Mesothelial cell of epicardium (in vitro differentiated cells): Measurements from ENCODE around the gene KIF3B. TPM values are rescaled to one million over a fixed set of nuclear protein-coding genes. Genes with fewer than 3 reads are reported as not detected.
"Not testable (repeated sequence)": the region's sequence is repeated elsewhere in the genome, so short reads cannot be mapped to it uniquely, and the experiment has no call there.

Source experiments
- DNase-seq, 2 experiments: peaks; one replicate each; pipeline ENCODE4 v3.0.0; 2021; ENCODE audit warnings: low spot score in 2 of 2; ENCODE audit not compliant: unreplicated experiment in 2 of 2
- H3K27ac Mint-ChIP-seq: 2 replicates; pipeline ENCODE4 v1.8.0; 2021; ENCODE audit warnings: mixed read lengths
- H3K27me3 Mint-ChIP-seq: 2 replicates; pipeline ENCODE4 v1.8.0; 2021; ENCODE audit warnings: low read depth, mixed read lengths
- H3K36me3 Mint-ChIP-seq: 2 replicates; pipeline ENCODE4 v1.8.0; 2021; ENCODE audit warnings: mixed read lengths
- H3K4me1 Mint-ChIP-seq: 2 replicates; pipeline ENCODE4 v1.8.0; 2021; ENCODE audit warnings: mixed read lengths
- H3K4me3 Mint-ChIP-seq: 2 replicates; pipeline ENCODE4 v1.8.0; 2021; ENCODE audit warnings: mild to moderate bottlenecking, moderate library complexity, mixed read lengths
- H3K9me3 Mint-ChIP-seq: 2 replicates; pipeline ENCODE4 v1.8.0; 2021; ENCODE audit warnings: mixed read lengths
- total RNA-seq: library from RNA; stranded (reverse); gene quantifications from 3 replicates; pipeline ENCODE4 v1.2.1, GENCODE V29; 2021
- TF ChIP-seq, protein P1 (sequence below): fragments of 200-600 bp; sonication (generic); IDR thresholded peaks from one replicate; pipeline ENCODE4 v1.5.0; 2021; ENCODE audit warnings: antibody characterized with exemption; ENCODE audit not compliant: unreplicated experiment

KIF3B gene
- total RNA-seq, 1 donor from 2014 or later = 21.1 TPM

DNA sequence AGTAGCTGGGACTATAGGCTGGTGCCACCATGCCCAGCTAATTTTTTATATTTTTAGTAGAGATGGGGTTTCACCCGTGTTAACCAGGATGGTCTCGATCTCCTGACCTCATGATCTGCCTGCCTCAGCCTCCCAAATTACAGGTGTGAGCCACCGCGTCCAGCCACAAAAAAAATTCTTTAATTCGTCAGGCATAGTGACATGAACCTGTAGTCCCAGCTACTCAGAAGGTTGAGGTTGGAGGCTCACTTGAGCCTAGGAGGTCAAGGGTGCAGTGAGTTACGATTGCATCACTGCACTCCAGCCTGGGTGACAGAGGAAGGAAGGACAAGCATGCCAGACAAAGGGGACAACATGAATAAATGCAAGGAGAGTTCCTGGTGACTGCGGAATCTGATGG lies 61.2 kb downstream of the KIF3B start:
- Mint-ChIP-seq H3K36me3 (peaks cover 5% of the 10 kb centered on the region), H3K4me1 (peaks cover 6% of the 10 kb centered on the region), H3K4me3 (no peak overlapping the region), H3K9me3 (no peaks in the 10 kb centered on the region), H3K27ac (no peak overlapping the region), H3K27me3 (no peaks in the 10 kb centered on the region)
- TF ChIP-seq, protein P1, sequence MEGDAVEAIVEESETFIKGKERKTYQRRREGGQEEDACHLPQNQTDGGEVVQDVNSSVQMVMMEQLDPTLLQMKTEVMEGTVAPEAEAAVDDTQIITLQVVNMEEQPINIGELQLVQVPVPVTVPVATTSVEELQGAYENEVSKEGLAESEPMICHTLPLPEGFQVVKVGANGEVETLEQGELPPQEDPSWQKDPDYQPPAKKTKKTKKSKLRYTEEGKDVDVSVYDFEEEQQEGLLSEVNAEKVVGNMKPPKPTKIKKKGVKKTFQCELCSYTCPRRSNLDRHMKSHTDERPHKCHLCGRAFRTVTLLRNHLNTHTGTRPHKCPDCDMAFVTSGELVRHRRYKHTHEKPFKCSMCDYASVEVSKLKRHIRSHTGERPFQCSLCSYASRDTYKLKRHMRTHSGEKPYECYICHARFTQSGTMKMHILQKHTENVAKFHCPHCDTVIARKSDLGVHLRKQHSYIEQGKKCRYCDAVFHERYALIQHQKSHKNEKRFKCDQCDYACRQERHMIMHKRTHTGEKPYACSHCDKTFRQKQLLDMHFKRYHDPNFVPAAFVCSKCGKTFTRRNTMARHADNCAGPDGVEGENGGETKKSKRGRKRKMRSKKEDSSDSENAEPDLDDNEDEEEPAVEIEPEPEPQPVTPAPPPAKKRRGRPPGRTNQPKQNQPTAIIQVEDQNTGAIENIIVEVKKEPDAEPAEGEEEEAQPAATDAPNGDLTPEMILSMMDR = no peak
- no peak for DNase-seq

DNA sequence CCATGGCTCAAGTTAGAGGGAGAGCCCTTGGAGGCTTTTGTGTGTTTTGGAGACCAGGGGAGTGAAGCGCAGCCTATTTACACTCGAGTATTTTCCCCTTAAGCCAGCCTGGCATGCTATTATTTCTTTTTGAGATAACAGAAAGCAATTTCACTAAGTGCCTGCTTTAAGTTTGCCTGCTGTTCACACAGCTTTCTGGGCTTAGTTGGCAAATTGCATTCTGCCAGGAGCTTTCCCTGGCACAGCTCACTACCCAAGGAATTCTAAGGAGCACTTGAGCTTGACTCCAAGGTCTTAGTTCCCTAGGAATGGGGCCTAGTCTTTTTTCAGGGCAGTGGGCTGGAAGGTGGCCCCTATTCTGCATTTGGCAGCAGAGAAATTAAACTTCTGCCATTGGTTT lies 61.7 kb downstream of the KIF3B start:
- Mint-ChIP-seq H3K36me3 (peaks cover 3% of the 10 kb centered on the region), H3K27me3 (no peaks in the 10 kb centered on the region), H3K27ac (no peak overlapping the region), H3K9me3 (no peaks in the 10 kb centered on the region), H3K4me1 (peaks cover 6% of the 10 kb centered on the region), H3K4me3 (no peak overlapping the region)
- TF ChIP-seq, protein P1 = no peak
- DNase-seq = no peak

DNA sequence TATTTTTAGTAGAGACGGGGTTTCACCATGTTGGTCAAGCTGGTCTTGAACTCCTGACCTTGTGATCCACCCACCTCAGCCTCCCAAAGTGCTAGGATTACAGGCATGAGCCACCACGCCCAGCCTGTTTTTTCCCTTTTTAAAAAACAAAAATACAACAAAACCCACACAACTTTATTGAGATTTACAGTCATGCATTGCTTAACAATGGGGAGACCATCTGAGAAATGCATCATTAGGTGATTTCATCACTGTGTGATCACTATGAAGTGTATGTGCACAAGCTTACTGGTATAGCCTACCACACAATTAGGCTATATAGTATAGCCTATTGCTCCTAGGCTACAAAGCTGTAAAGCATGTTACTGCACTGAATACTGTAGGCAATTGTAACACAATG lies 63.6 kb downstream of the KIF3B start:
- DNase-seq, H3K27me3 Mint-ChIP-seq, H3K9me3 Mint-ChIP-seq: not testable (repeated sequence)

GRCh38 chr20:32343439-32343838 lies 66.0 kb downstream of the KIF3B start:
- Mint-ChIP-seq H3K36me3 (no peaks in the 10 kb centered on the region), H3K4me1 (peaks cover 11% of the 10 kb centered on the region), H3K9me3 (no peaks in the 10 kb centered on the region), H3K27me3 (no peaks in the 10 kb centered on the region), H3K27ac (no peak overlapping the region), H3K4me3 (no peak overlapping the region)
- DNase-seq = no peak
- TF ChIP-seq, protein P1 = no peak

More for the DNA sequence above, 63.6 kb downstream of the KIF3B start:
- H3K27ac Mint-ChIP-seq, H3K36me3 Mint-ChIP-seq, H3K4me3 Mint-ChIP-seq: not testable (repeated sequence)
- H3K4me1 Mint-ChIP-seq = peaks cover 12% of the 10 kb centered on the region

DNA sequence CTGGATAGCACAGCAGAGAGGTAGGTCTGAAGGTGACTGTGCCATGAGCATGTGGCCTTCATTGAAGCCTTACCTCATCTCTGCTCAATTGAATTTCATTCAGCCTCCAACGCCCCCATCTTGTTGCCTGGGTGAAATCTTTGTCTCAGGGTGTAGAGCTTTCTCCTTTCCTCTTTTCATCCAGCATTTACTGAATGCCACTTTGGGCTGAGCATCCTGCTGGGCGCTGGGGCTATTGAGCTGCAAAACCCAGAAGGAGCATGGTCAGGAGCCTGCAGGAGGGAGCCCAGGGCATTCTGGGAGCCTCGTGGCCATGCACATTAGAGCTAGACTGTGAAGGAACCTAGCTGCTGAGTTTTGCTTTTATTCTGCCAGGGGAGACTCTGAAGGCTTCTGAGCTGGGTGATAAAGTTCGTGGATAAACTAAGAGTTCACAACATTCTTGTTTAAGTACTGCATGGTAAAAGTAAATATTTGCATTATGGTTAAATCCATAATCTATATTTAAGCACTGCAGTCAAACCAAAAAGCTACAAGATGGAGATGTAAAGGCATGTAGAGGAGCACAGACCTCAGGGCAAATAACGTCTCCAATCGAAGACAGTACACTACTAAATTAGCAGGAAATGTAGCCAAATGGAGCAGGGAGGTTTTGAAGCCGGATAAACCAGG lies 67.5 kb downstream of the KIF3B start:
- Mint-ChIP-seq H3K9me3 (no peaks in the 10 kb centered on the region), H3K27me3 (no peaks in the 10 kb centered on the region), H3K36me3 (no peaks in the 10 kb centered on the region), H3K4me1 (peaks cover 11% of the 10 kb centered on the region), H3K27ac (peak overlapping the region; percentile 25), H3K4me3 (no peak overlapping the region)
- TF ChIP-seq, protein P1 = no peak
- DNase-seq = no peak

DNA sequence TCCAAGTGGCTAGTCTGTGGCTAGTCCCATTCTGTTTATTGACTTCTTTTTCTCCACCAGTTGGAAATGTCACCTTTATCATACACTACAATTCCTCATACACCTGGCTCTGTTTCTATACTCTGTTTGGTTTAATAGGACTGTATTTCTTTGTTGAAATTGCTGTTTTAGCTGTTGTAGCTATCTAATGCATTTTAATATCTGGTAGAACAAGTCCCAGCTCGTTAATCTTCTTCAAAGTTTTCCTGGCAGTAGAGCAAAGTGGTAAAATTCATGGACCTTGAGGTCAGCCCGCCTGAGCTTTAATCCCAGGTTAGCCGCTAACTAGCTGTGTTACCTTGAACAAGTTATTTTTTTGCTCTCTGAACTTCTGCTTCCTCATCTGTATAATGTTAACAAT lies 70.8 kb downstream of the KIF3B start:
- no peak overlapping the region for H3K4me3 Mint-ChIP-seq
- TF ChIP-seq, protein P1 = no peak
- no peaks in the 10 kb centered on the region for H3K9me3 Mint-ChIP-seq
- no peak for DNase-seq
- peak overlapping the region; percentile 81 for H3K27ac Mint-ChIP-seq
- no peaks in the 10 kb centered on the region for H3K27me3 Mint-ChIP-seq
- no peaks in the 10 kb centered on the region for H3K36me3 Mint-ChIP-seq
- H3K4me1 Mint-ChIP-seq = peaks cover 11% of the 10 kb centered on the region
